Stimulated activated memory B cell treated with anti-CD40 and anti-IgM and Interleukin-4, amounts not matched to agents 10 μg/mL and 1 μg/mL and 100 μg/mL, for 72 hours (primary cell): Measurements from ENCODE around the gene DLGAP1.
"Not testable (repeated sequence)": the region's sequence is repeated elsewhere in the genome, so short reads cannot be mapped to it uniquely, and the experiment has no call there.

Experiments used
- ATAC-seq: fragments of 150-1000 bp; cut with Tn5 transposase; 2 replicates; pipeline ENCODE4 v1.10.0; 2021
- H3K27ac Mint-ChIP-seq: one replicate; pipeline ENCODE4 v1.8.0; 2022; ENCODE audit warnings: mild to moderate bottlenecking, mixed read lengths
- H3K27me3 Mint-ChIP-seq: one replicate; pipeline ENCODE4 v1.8.0; 2022; ENCODE audit warnings: mixed read lengths
- H3K36me3 Mint-ChIP-seq: one replicate; pipeline ENCODE4 v1.8.0; 2022; ENCODE audit warnings: mixed read lengths
- H3K4me1 Mint-ChIP-seq: one replicate; pipeline ENCODE4 v1.8.0; 2022; ENCODE audit warnings: mixed read lengths
- H3K4me3 Mint-ChIP-seq: one replicate; pipeline ENCODE4 v1.8.0; 2022; ENCODE audit warnings: mild to moderate bottlenecking, moderate library complexity, mixed read lengths
- H3K9me3 Mint-ChIP-seq: one replicate; pipeline ENCODE4 v1.8.0; 2022; ENCODE audit warnings: mixed read lengths

The DLGAP1 gene

DNA sequence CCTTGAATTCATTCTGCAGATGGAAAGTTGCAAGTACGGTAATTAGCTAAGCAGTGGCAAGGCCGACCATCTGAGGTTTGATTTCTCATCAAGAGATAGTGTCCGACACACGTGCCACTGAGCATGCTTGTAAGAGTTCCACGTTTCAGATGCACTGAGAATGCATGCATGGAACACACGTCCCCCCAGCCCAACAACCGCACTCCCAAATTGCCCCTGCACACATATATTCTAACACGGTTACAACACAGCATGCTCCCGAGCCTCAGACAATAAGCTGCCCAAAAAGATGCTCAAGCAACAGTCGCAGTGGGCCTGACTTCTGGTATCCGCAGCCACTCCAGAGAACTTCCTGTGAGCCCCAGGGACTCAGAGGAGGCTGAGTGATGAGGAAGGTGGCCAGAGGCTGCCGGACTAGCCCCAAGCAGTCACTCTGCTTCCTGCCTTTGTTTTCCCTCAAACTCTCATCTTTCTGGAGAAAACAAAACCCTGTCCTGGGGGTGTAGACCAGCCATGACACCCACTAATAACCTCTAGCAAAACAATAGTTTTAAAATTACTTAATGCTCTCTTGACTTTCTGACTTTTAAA is 801.2 kb downstream of the DLGAP1 start:
- Mint-ChIP-seq H3K9me3 (no peaks in the 10 kb centered on the region), H3K27ac (no peak overlapping the region), H3K4me1 (peaks cover 8% of the 10 kb centered on the region), H3K4me3 (no peak overlapping the region), H3K27me3 (no peaks in the 10 kb centered on the region), H3K36me3 (no peaks in the 10 kb centered on the region)
- no peak for ATAC-seq

GRCh38 chr18:3653263-3653850 is 801.8 kb downstream of the DLGAP1 start:
- no peaks in the 10 kb centered on the region for H3K9me3 Mint-ChIP-seq
- H3K4me1 Mint-ChIP-seq, result peaks cover 8% of the 10 kb centered on the region
- peak overlapping the region; percentile 17 for H3K27ac Mint-ChIP-seq
- no peaks in the 10 kb centered on the region for H3K36me3 Mint-ChIP-seq
- H3K27me3 Mint-ChIP-seq, result no peaks in the 10 kb centered on the region
- no peak overlapping the region for H3K4me3 Mint-ChIP-seq
- no peak for ATAC-seq

DNA sequence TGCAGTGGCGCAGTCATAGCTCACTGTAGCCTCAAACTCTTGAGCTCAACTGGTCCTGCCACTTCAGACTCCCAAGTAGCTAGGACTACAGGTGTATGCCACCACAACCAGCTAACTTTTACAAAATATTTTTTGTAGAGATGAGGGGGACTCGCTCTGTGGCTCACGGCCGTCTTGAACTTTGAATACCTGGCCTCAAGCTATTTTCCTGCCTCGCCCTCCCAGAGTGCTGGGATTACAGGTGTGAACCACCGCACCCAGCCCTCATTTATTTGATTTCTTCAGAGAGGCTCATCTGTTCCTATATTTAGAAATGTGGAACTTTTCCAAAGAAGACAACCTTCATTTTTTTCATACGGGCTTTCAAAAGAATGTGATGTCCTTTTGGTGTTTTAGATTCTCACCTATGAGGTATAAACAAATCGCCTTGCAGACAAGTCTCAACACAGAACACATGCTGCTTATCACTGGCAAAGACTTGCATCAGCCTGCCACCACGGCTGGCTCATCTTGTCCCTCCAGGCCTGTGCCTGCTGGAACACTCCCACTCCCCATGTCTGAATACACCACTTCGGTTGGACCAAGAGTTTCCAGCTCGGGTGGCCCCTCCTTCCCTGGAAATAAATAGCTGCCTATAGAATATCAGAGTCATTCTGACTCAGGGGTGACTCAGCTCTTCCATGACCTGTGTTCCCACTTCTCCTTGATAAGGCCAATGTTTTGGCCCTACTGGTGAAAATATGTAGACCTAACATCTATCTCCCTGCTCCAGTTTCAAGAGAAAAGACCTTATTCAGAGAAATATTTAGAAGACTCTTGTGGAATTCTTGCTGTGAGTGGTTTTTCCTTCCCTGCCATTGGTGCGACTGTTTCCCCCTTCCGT is 802.5 kb downstream of the DLGAP1 start:
- no peaks in the 10 kb centered on the region for H3K36me3 Mint-ChIP-seq
- H3K4me3 Mint-ChIP-seq, result no peak overlapping the region
- ATAC-seq, result peak; percentile 61
- H3K4me1 Mint-ChIP-seq, result peaks cover 8% of the 10 kb centered on the region
- H3K27ac Mint-ChIP-seq, result peak overlapping the region; percentile 17
- no peaks in the 10 kb centered on the region for H3K9me3 Mint-ChIP-seq
- no peaks in the 10 kb centered on the region for H3K27me3 Mint-ChIP-seq

- Mint-ChIP-seq H3K27me3 (no peaks in the 10 kb centered on the region), H3K9me3 (no peaks in the 10 kb centered on the region), H3K4me3 (no peak overlapping the region), H3K27ac (no peak overlapping the region), H3K36me3 (no peaks in the 10 kb centered on the region), H3K4me1 (peaks cover 8% of the 10 kb centered on the region)
- ATAC-seq, result no peak
These were observed 803.8 kb downstream of the DLGAP1 start for GRCh38 chr18:3651266-3651665.

GRCh38 chr18:3650521-3651042 is 804.5 kb downstream of the DLGAP1 start:
- not testable (repeated sequence) for H3K9me3 Mint-ChIP-seq, ATAC-seq, H3K27me3 Mint-ChIP-seq, H3K27ac Mint-ChIP-seq, H3K36me3 Mint-ChIP-seq, H3K4me3 Mint-ChIP-seq, H3K4me1 Mint-ChIP-seq

- ATAC-seq, result no peak
- H3K27me3 Mint-ChIP-seq, result no peaks in the 10 kb centered on the region
- H3K4me3 Mint-ChIP-seq, result no peak overlapping the region
- H3K36me3 Mint-ChIP-seq, result no peaks in the 10 kb centered on the region
- H3K4me1 Mint-ChIP-seq, result peaks cover 8% of the 10 kb centered on the region
- H3K27ac Mint-ChIP-seq, result no peak overlapping the region
- H3K9me3 Mint-ChIP-seq, result no peaks in the 10 kb centered on the region
These were observed 805.3 kb downstream of the DLGAP1 start for GRCh38 chr18:3649633-3650426.

DNA sequence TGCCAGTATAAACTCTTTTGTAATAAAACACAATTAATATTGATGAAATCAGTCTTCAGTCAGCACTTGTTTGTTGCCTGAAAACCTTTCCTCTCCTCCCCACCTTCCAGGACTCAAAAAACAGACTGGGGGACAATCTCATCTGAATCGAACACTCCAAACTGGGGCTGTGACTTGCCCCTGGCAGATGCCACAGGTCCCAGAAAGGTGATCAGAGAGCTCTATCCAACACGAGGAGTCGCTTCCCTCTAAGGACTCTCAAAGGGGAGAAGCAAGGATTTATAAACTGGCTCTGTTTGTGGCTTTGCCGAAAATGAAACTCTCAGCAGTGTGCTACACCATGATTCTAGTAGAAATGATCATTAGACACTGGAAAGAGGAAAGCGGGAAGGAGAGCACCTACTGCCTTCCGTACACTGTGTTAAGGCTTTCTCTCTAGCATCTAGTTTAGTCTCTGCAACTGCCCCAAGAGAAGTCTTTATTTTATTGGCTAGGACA is 805.9 kb downstream of the DLGAP1 start:
- no peaks in the 10 kb centered on the region for H3K36me3 Mint-ChIP-seq
- H3K4me1 Mint-ChIP-seq, result peaks cover 8% of the 10 kb centered on the region
- no peak overlapping the region for H3K4me3 Mint-ChIP-seq
- H3K27ac Mint-ChIP-seq, result no peak overlapping the region
- ATAC-seq, result no peak
- H3K9me3 Mint-ChIP-seq, result no peaks in the 10 kb centered on the region
- no peaks in the 10 kb centered on the region for H3K27me3 Mint-ChIP-seq

DNA sequence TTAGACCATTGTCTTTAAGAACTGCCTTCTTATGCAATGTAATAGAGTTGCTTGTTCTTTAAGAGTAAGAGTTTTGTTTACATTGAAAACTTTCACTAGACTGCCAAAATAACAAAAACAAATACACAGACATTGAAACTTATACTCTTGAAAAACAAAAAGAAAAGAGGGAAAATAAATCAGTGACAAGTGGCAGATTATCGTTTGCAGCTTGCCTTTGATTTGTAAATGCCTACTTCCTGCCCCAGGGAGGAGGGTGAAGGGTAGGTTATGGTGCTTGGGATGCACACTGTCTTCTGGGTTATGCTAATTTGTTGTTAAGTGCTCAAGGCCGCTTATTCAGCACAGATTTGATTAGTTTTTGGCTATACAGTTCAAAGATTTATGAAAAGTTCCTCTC is 806.5 kb downstream of the DLGAP1 start:
- no peaks in the 10 kb centered on the region for H3K36me3 Mint-ChIP-seq
- no peak overlapping the region for H3K4me3 Mint-ChIP-seq
- no peak for ATAC-seq
- peaks cover 8% of the 10 kb centered on the region for H3K4me1 Mint-ChIP-seq
- no peaks in the 10 kb centered on the region for H3K9me3 Mint-ChIP-seq
- no peaks in the 10 kb centered on the region for H3K27me3 Mint-ChIP-seq
- H3K27ac Mint-ChIP-seq, result no peak overlapping the region

- H3K36me3 Mint-ChIP-seq, result no peaks in the 10 kb centered on the region
- no peaks in the 10 kb centered on the region for H3K9me3 Mint-ChIP-seq
- H3K27me3 Mint-ChIP-seq, result no peaks in the 10 kb centered on the region
- H3K4me1 Mint-ChIP-seq, result peaks cover 8% of the 10 kb centered on the region
- no peak overlapping the region for H3K27ac Mint-ChIP-seq
- ATAC-seq, result no peak
- no peak overlapping the region for H3K4me3 Mint-ChIP-seq
These were observed 806.9 kb downstream of the DLGAP1 start for GRCh38 chr18:3648200-3648599.

DNA sequence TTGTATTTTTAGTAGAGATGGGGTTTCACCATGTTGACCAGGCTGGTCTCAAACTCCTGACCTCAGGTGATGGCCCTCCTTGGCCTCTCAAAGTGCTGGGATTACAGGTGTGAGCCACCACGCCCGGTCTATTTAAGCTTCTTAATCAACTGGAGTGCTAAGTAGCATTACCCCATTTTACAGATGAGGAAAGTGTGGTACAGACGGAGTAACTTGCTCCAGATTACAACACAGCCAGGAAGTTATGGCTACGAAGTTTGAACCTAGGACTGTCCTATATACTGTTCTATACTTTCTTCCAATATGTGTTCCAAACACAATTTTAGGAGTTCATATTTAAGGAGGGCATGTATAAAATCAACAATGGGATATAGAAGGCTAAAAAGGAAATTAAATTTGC is 807.5 kb downstream of the DLGAP1 start:
- no peak overlapping the region for H3K27ac Mint-ChIP-seq
- H3K36me3 Mint-ChIP-seq, result no peaks in the 10 kb centered on the region
- no peaks in the 10 kb centered on the region for H3K27me3 Mint-ChIP-seq
- H3K4me1 Mint-ChIP-seq, result peaks cover 2% of the 10 kb centered on the region
- no peak for ATAC-seq
- no peak overlapping the region for H3K4me3 Mint-ChIP-seq
- no peaks in the 10 kb centered on the region for H3K9me3 Mint-ChIP-seq

DNA sequence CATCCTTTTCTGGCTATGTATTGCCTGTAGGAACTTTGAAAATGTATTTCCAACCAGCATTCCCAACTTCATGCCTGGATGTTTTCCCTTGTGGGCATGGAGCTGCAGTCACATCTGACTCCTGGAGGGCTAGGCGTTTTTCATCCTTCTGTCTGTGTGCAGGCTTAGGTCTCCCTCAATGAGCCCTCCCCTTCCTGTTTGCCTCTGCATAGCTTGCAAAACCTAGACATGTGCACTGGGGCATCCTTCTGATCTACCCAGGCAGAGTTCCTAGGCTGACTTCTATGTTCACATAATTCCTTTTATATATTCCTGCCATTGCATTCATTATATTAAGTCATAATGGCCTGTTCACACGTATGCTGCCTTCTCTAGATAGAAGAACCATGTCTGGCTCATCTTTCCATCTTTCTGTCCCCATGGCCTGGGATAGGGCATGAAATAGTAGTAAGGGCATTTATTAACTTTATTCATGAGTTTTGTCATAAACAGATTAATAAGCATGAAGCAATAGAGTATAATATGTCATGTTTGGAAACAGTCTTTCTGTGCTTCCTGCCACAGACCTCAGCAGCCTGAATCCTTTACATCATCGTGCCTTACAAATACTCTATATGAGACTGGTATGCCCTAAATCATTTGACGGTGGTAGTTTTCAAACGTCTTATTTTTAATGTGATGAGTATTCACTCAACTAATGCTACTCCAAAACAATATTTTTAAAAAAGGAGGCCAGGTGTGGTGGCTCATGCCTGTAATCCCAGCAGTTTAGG is 809.5 kb downstream of the DLGAP1 start:
- Mint-ChIP-seq H3K36me3 (no peaks in the 10 kb centered on the region), H3K4me1 (no peaks in the 10 kb centered on the region), H3K9me3 (no peaks in the 10 kb centered on the region), H3K27me3 (no peaks in the 10 kb centered on the region), H3K27ac (no peak overlapping the region), H3K4me3 (no peak overlapping the region)
- ATAC-seq, result no peak

DNA sequence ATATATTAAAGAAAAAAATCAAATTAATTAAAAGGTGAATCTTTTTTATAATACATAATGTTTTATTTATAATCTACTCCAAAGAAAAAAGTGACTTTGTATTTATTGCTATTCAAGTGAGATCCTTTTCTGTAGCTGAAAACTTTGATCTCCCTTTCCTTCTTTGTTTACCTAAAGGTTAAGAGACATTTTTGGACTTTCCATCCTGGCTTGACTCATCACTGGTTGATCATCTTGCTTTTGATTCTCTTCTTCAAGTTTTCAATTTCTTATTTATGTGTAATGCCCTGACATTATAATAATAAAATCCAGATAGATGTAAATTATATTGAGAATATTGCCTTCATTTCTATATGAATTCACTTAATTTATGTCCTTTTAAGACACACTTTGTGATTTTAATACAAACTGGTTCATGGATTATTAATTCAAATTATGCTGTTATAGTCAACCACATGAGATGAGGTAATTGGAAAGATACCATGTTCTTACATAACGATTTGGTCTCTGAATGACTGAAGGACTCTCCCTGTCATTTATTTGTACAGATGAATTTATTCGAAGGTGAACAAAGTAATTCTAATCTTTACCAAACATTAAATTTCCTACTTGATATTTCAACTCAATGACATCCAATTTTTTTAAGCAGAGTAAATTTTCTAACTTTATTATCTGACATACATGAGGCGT is 820.7 kb downstream of the DLGAP1 start:
- Mint-ChIP-seq H3K9me3 (no peaks in the 10 kb centered on the region), H3K27me3 (no peaks in the 10 kb centered on the region), H3K4me1 (peaks cover 13% of the 10 kb centered on the region), H3K27ac (no peak overlapping the region), H3K36me3 (no peaks in the 10 kb centered on the region), H3K4me3 (no peak overlapping the region)
- ATAC-seq, result no peak

- peaks cover 7% of the 10 kb centered on the region for H3K4me1 Mint-ChIP-seq
- no peaks in the 10 kb centered on the region for H3K36me3 Mint-ChIP-seq
- H3K9me3 Mint-ChIP-seq, result no peaks in the 10 kb centered on the region
- H3K4me3 Mint-ChIP-seq, result no peak overlapping the region
- ATAC-seq, result no peak
- H3K27ac Mint-ChIP-seq, result no peak overlapping the region
- H3K27me3 Mint-ChIP-seq, result no peaks in the 10 kb centered on the region
These were observed 823.2 kb downstream of the DLGAP1 start for GRCh38 chr18:3631887-3632286.

GRCh38 chr18:3626929-3627458 is 828.1 kb downstream of the DLGAP1 start:
- no peak overlapping the region for H3K4me3 Mint-ChIP-seq
- H3K4me1 Mint-ChIP-seq, result peaks cover 12% of the 10 kb centered on the region
- H3K27me3 Mint-ChIP-seq, result peaks cover 9% of the 10 kb centered on the region
- no peak overlapping the region for H3K27ac Mint-ChIP-seq
- no peaks in the 10 kb centered on the region for H3K9me3 Mint-ChIP-seq
- no peak for ATAC-seq
- no peaks in the 10 kb centered on the region for H3K36me3 Mint-ChIP-seq
